MV-4-11 (cell line): Measurements from ENCODE around the gene BRD3.
"Not testable (repeated sequence)": the region's sequence is repeated elsewhere in the genome, so short reads cannot be mapped to it uniquely, and the experiment has no call there.

ENCODE experiments used
- DNase-seq: peaks from one replicate; lab custom pipeline; 2025; lab: John Stamatoyannopoulos, UW

BRD3 gene

GRCh38 chr9:133993635-133994253, 74.1 kb downstream of the BRD3 start:
- no peak for DNase-seq

DNA sequence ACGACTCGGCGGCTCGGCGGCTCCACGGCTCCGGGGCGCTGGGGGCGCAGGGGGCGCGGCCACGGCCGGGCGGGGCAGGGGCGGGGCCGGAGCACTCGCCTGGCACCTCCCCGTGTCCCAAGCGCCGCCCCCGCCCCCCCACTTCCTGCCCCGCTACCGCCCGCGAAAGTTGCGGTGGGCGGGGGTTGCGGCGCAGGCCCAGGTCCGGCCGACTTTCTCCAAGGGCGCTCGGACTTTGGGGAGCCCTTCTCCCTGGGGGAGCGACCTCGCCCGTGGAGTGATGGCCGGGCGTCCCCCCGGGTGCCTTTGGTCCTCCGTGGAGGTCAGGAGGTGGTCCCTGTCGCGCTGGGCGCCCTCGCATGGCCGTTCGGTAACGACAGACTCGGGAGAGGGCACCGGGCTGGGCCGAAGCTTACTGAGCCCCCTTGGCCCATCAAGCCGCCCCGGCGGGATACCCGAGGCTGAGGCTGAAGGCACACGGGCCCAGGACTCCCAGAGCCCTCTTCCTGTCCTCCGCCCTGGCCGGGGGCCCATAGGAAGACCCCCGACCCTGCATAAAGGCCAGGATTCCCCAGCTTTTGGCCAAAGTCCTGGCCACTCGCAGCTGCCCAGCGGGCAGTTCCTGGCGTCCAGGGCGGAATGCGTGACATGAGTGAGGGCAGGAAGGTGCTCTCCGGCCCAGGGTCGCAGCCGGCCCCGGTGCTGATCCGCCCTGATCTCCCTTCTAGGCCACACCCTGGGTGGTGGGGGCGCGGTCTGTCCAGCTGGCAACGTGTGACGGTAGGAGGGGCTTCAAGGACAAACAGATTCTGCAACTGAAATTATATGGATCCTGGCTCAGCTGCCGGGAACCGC, 74.8 kb downstream of the BRD3 start:
- DNase-seq, result peak; percentile 74

DNA sequence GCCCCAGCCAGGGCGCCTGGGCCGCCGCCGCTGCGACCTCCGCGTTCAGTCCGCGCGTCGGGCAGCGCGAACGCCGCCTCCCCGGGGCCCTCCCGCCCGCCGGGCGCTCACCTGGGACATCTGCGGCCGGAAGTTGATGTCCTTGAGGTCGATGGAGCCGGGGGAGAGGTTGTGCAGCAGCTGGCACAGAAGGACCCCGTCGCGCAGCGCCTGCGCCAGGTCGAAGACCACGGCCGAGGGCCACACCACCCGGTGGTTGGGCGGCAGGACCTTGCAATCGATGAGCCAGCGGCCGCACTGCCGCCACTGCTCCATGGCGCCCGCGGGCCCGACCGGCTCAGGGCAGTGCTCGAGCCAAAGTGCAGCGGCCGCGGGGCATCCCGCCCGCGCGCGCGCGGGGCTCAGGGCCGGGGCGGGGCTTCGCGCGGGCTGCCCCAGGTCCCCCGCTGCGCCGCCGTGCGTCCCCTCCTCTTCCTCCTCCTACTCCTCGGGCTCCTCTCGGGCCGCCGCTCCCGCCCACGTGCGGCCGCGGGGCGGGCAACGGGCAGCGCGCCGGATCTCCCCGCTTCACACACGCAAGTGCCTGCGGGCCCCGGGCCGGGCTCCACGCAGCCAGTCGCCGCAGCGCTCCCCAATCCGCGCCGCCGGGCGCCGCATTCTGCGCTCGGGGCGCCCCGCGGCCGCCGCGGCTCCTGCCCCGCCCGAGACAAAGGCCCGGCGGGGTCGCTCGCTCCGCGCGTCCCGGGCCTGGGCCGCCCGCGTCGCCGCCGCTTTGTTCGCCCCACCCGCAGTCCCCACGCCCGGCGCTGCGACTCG, 75.7 kb downstream of the BRD3 start, which contains the start of gene VAV2:
Gene VAV2, minus strand, starts transcription at position 361 of the 816 bp plus-strand sequence. Its CDS starts 46 bp downstream, at position 315.
- peak; percentile 53 for DNase-seq

- DNase-seq, result no peak
Measured at GRCh38 chr9:133991214-133991921, 76.5 kb downstream of the BRD3 start.

DNA sequence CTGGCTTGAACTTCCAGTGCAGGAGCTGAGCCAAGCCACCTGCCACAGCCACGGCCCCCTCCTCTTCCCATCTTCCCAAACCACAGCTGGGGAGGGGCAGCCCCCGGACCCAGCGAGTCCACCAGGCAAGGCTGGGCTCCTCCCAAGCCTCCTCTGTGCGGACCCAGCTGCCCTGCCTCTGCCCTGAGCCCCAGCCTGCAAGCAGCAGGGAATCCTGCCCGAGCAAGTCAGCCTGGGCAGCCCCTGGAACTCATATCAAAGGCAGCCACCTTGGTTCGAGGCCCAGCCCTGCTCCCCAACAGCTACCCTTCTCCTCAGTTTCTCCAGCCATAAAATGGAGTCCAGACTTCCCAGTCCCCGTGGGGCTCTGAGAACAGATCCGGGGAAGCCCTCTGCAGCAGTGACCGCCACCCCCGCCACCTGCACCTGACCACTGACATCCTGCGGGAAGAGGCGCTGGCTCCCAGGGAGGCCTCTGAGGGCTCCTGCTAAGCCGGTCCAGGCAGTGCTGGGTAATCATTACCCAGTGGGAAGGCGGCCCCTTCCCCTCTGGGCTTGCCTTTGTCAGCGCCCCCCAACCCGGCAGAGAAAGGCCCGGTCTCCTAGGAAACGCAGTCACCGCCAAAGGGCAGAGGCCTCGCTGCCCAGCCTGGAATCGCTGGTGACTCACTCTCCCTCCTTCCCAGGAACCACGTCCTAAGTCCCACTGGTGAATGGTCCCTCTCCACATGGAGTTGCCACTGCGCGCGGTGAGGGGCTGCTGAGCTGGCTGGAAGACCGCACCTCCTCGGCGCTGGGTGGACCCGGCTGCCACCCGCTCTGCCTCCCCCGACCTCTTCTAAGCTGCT, 77.2 kb downstream of the BRD3 start:
- no peak for DNase-seq

DNA sequence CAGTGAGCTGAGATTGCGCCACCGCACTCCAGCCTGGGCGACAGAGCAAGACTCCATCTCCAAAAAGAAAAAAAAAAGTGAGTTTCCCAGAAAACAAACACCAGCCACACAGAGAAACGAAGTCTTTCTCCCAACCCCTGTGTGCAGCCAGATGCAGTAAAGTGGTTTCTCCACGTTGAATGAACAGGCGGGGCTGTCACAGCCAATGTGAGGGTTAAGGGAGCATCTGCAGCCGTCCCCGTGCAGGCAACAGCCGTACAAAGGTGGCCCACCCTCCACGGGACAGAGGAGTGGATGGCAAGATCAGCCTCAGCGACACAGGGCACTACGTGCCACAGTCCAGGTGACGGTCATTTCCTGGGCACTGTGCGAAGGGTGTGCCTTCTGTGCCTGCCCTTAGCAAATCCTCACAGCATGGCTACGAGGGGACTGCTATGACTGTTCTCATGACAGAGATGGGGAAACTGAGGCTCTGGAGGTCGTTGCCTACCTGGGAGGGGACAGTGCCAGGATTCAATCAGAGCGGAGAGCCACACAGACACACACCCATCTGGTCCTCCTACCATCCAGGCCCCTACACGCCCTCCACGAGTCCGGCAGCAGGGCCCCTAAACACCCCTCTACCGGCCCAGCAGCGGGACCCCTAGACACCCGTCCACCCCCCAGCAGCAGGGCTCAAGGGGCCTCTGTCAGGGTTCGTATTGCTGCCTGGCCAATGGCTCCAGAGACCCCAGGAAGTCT, 78.0 kb downstream of the BRD3 start:
- no peak for DNase-seq

GRCh38 chr9:133988771-133989170, 79.1 kb downstream of the BRD3 start:
- DNase-seq, result not testable (repeated sequence)

DNA sequence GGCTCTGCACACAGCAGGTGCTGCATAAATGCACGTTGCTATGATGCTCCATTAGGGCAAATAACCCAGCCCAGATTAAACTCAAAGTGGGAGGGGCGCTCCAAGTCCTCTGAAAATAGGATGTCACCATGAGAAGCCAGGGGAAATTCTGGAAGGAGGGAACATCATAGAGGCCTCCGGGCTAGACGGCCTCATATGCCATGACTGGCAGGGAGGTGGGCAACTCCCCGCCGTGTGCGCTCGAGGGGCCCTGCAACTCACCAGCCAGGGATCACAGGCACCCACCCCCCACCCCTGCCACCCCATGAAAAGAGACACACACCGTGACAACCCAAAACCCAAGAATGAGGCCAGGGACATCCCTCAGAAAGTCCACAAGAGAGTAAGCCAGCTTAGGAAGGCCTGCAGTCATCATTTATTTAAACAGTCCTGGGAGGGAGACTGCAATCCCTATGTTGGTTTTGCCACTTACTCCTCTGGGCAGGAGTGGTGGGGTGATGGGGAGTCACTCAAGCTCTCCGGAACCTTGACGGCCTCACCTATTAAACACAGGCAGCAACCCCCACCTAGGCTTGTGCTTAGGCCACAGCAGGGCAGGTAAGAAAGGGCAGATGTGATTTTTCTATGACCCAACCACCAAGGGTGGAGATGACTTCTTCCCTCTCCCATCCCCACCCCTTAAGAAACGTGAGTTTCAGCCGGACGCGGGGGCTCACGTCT, 79.7 kb downstream of the BRD3 start:
- DNase-seq, result no peak

DNA sequence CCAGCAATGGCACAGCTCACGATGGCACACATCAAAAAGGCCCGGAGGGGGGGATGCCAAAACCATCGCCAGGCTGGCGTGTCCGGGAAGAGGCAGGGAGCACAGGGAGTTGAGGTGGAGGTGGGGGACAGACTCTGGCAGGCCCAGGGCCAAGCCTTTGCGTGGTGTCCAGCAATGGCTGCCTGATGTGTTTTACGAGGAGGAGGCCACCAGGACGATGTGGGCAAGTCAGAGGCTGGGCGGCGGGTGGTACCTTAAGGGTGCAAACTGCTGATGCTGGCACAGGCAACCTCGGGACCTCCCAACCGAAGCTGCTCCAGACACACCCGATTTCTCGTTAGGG, 80.4 kb downstream of the BRD3 start:
- DNase-seq, result no peak

GRCh38 chr9:133986774-133987445, 80.9 kb downstream of the BRD3 start:
- no peak for DNase-seq

GRCh38 chr9:133986061-133986460, 81.8 kb downstream of the BRD3 start:
- no peak for DNase-seq

- DNase-seq, result no peak
Measured at GRCh38 chr9:133982971-133983720, 84.7 kb downstream of the BRD3 start.

GRCh38 chr9:133981958-133982681, 85.7 kb downstream of the BRD3 start:
- no peak for DNase-seq

DNA sequence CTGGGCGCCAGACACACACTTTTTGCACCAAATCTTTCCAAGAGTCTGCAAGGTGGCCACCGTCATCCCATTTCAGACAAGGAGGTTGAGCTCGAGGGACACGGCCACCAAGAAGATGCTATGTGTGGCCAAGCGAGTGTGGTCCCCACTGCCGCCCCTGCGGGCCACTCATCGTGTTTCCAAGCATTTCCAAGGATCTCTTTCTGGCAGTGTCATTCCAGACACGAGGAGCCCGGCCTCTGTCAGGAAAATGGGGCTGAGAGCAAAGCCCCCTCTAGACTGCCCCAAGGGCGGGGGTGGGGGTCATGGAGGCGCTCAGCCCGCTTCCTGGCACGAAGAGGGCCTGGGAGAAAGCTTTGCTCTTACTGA, 86.3 kb downstream of the BRD3 start:
- no peak for DNase-seq

DNA sequence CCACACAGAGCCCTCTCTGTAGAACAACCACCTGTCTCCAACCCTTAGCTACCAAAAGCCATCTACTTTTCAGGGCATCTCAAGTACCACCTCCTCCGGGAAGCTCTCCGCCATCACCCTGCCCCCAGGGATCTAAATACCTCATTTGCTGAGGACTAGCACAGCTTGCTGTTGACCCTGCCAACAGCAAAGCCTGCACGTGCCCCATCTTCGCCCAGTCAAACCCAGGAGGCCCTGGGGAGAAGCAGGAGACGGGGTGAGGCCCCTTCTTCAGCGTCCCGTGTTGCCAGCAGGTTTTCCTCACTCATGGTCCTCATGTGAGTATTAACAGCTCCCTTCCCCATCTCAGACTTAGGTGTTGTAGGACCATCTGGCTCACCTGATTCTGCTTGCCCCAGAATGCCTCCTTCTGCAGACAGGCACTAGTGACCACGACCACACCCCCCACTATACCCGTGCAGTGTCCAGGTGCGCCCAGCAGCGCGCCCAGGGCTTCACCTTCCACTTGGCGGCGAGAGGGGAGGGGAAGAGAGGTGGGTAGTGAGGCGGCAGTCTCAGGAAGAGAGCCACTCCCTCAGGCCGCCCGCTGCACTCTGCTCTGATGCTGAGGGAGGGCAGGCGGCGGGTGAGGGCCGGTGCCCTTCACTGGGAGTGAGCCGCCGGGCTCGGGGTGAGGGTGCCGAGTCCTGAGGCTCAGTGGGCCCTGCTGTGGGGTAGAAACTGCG, 86.8 kb downstream of the BRD3 start:
- DNase-seq, result no peak
